ENCODE results near the gene PUS3.
"Not testable (repeated sequence)": the region's sequence is repeated elsewhere in the genome, so short reads cannot be mapped to it uniquely, and the experiment has no call there.

PUS3 gene

DNA sequence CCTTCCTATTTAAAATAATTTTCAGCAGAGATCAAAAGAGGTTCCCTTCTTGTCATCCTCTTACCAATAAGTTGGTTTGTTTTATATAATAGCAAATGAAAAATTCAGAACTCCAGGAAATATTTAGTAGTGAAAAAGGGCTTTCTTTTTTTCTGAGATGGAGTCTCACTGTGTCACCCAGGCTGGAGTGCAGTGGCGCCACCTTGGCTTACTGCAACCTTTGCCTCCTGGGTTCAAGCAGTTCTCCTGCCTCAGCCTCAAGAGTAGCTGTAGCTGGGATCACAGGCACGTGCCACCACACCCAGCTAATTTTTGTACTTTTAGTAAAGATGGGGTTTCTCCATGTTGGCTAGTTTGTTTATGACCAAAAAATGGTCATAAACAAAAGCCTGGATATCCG, 11.6 kb upstream of the PUS3 start:
- DNase-seq: not testable (repeated sequence)

- no peak for DNase-seq
Measured at GRCh38 chr11:125910226-125910849, 7.3 kb upstream of the PUS3 start.

GRCh38 chr11:125904678-125905077, 1.7 kb upstream of the PUS3 start:
- DNase-seq: no peak

GRCh38 chr11:125903711-125904659, 979 bp upstream of the PUS3 start, which contains the start of gene DDX25:
Gene DDX25, plus strand, starts transcription at chr11:125904508. Its CDS starts 10 bp downstream, at chr11:125904518.
- DNase-seq: peak in 1 of 2 donors; percentile 21

DNA sequence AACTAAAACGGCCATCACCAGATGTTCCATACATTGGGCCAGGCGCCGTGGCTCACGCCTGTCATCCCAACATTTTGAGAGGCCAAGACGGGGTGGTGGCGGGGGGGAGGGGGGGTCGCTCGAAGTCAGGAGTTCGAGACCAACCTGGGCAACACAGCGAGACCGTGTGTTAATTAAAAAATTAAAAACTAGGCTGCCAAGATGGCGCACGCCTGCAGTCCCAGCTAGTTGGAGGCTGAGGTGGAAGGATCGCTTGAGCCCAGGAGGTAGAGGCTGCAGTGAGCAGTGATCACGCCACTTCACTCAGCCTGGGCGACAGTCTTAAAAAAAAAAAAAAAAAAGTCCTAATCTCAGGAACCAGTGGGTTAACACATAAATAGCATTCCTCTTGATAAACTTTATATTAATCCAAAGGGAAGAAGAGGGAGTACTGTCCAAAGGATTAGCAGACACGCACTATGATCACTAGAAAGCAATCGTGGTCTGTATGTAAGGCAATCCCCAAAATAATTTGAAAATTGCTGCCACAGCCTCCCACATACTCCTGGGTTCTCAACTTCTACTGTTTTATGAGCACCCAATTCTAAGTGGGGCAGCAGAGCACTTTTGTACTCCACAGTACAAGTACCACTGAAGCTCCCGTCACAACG, 604 bp downstream of the PUS3 start:
- DNase-seq: no peak

DNA sequence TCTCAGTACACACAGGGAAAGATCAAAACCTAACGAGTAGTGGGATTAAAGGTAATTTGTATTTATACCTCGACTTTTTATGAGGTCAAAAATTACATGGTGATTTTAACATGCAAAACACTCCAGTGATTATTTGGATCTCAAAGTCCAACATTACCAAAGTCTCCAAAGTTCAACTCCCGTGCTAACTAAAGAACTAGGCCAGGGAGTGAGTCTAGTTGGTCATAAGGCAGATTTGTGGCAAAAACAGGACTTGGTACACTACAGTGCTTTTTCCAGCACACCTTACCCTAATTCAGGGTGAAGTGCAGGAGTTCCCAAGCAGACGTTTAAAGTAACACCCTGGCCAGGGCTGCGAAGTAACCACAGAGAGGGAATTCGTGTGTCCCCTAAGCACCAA, 1.1 kb downstream of the PUS3 start:
- DNase-seq: no peak

DNA sequence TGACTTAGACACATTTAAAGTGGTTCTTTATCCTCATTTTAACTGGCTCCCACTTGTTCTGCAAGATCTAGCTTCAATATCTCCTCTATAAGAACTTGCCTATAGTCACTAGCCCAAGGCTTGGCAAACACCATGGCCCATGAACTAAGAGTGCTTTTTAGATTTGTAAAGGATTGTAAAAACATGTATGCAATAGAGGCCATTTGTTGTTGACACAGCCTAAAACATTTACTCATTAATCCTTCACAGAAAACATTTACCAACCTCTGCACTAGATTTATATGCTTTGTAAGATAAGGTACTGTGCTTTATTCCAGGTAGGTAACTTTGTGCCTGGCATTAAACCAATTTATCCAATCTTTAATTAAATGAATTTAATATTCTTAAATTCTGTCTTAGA, 10.0 kb downstream of the PUS3 start:
- no peak for DNase-seq

GRCh38 chr11:125892071-125892470, 10.9 kb downstream of the PUS3 start:
- DNase-seq: no peak

DNA sequence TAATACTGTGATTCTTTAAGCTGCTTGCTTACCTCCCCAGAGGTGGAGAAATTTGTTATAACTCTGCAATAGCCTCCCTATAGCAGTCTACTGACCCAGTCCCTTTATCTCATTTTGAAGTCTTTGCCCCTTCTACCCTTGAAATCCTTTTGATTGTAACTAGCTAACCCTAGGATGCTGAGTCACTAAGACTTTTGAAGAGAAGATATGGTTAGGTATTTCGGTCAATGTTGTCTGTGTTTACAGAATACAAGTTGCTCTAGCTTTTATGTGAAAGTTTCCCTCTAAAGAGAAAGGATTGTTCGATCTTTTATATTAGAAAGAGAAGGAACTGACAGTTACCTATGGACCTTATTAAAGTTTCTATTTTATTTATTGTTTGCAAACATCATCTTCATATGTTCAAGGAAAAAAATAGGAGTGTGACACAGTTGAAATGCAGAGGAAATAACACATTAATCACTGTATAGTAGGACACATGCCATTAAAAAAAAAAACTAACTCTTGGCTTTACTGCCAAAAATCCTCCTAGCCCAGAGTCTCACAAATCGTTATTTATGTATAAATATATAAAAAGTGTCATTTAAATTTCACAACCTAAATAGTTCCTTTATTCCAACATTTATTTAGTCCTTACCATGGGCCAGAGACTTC, 12.4 kb downstream of the PUS3 start:
- DNase-seq: no peak

- peak; percentile 96 for DNase-seq
Measured at GRCh38 chr11:125887373-125888324, 15.4 kb downstream of the PUS3 start, which contains the start of gene HYLS1. Gene HYLS1, plus strand, starts transcription at chr11:125887668. Its CDS starts 11,701 bp downstream, at chr11:125899369.

- no peak for DNase-seq
Measured at GRCh38 chr11:125886997-125887372, 16.0 kb downstream of the PUS3 start.

DNA sequence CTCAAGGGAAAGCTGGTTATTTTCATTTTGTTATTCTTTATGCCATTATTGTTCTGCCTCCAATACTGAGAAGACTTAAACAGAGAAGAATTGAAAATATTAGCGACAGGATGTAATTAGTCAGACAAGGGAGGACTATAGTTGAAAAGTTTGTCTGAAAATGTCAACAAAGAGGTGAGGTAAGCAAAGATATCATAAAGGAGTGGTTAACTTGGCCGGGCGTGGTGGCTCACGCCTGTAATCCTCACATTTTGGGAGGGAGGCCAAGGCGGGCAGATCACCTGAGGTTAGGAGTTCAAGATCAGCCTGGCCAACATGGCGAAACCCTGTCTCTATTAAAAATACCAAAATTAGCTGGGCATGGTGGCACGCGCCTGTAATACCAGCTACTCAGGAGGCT, 19.6 kb downstream of the PUS3 start:
- DNase-seq: no peak

DNA sequence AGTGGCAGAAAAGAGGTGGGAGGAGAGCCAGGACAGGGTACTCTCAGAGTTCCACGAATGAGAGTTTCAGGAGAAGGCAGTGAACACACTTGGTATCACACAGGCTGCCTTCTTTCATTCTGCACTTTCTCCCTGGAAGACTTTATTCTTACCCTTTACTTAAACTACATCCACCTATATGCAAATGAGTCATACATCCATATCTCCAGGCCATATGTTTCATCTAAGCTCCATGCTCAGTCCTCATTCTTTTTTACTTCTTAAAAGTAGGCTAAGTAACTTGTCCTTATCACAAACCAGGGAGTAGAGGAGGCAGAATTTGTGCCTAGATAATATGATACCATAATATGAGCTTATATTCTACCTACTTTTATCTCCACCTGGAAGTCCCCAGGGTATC, 21.7 kb downstream of the PUS3 start:
- DNase-seq: no peak

DNA sequence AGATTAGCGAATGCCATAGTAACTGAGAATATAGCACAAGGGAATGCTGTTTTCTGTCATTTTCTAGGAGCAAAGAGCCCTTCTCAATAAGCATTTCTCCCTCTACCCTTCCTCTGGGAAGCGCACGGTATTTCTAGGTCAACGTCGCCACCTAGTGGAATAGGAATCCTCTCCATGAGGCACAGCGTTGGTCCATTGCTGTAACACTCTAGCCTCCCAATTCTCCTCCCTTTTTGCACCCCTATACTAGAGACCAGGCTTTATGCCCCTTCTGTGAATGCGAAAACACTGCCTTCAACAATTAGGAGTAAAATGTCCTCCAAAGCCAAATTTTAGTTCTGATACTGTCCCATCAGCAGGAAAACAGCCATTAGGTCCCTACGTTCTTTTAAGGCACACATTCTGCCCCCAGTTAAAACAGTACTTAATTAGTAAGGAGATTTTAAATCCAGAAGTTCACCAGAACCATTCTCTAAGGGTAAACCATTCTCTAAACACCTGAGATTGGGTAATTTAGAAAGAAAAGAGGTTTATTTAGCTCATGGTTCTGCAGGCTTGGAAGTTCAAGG, 28.4 kb downstream of the PUS3 start:
- DNase-seq: peak; percentile 27 to 54

GRCh38 chr11:125873881-125874555, 29.0 kb downstream of the PUS3 start:
- DNase-seq: no peak

DNA sequence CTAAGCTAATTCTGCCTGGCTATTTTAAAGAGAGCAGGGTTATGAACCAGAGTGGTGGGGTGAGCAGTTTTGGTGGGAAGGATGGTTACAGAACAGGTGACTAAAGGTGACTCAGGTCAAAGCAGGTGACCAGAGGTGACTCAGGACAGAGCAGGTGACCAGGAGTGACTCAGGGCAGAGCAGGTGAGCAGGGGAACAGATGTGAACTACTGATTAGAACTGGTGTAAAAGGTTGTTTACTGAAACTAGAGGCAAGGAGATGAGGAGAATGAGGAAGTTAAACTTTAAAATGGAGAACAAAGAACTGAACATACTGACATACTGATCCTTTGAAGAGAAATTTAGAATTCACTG, 30.9 kb downstream of the PUS3 start:
- no peak for DNase-seq

GRCh38 chr11:125871391-125872137, 31.4 kb downstream of the PUS3 start:
- peak in 1 of 2 donors; percentile 27 for DNase-seq

- DNase-seq: no peak
Measured at GRCh38 chr11:125869521-125869920, 33.5 kb downstream of the PUS3 start.

DNA sequence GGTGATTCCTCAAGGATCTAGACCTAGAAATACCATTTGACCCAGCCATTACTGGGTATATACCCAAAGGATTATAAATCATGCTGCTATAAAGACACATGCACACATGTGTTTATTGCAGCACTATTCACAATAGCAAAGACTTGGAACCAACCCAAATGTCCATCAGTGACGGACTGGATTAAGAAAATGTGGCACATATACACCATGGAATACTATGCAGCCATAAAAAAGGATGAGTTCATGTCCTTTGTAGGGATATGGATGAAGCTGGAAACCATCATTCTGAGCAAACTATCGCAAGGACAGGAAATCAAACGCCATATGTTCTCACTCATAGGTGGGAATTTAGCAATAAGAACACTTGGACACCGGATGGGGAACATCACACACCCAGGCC, 37.7 kb downstream of the PUS3 start:
- not testable (repeated sequence) for DNase-seq

DNA sequence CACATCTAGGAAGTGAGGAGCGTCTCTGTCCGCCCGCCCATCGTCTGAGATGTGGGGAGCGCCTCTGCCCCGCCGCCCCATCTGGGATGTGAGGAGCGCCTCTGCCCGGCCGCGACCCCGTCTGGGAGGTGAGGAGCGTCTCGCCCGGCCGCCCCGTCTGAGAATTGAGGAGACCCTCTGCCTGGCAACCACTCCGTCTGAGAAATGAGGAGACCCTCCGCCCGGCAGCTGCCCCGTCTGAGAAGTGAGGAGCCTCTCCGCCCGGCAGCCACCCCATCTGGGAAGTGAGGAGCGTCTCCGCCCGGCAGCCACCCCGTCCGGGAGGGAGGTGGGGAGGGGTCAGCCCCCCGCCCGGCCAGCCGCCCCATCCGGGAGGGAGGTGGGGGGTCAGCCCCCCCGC, 40.2 kb downstream of the PUS3 start:
- DNase-seq: not testable (repeated sequence)
